DOHH2 (cell line): ENCODE data around the gene OAT.

ENCODE experiments used
- H3F3A ChIP-seq: fragments of 200-600 bp; sonication (generic), shearing (Covaris generic); 2 replicates; pipeline ENCODE4 v1.6.0; 2016; ENCODE audit warnings: antibody characterized with exemption, mild to moderate bottlenecking; ENCODE audit not compliant: control insufficient read depth, insufficient read depth
- H3K27ac ChIP-seq: fragments of 200-600 bp; sonication (generic); 2 replicates; pipeline ENCODE4 v1.5.1; 2014; ENCODE audit warnings: low read depth, mild to moderate bottlenecking, low read length, moderate library complexity
- H3K27me3 ChIP-seq: fragments of 200-600 bp; sonication (generic); 2 replicates; pipeline ENCODE4 v1.6.1; 2014; ENCODE audit warnings: mild to moderate bottlenecking, low read length, mixed read lengths; ENCODE audit not compliant: control insufficient read depth
- H3K36me3 ChIP-seq: fragments of 200-600 bp; sonication (generic); 2 replicates; pipeline ENCODE4 v1.6.1; 2014; ENCODE audit warnings: mild to moderate bottlenecking, low read length, moderate library complexity, mixed read lengths; ENCODE audit not compliant: control insufficient read depth
- H3K4me1 ChIP-seq: fragments of 200-600 bp; sonication (generic); 2 replicates; pipeline ENCODE4 v1.6.1; 2014; ENCODE audit warnings: mild to moderate bottlenecking, low read length, mixed read lengths; ENCODE audit not compliant: control insufficient read depth
- H3K4me2 ChIP-seq: fragments of 200-600 bp; sonication (generic); 2 replicates; pipeline ENCODE4 v1.6.0; 2014; ENCODE audit warnings: mild to moderate bottlenecking, low read length, moderate library complexity
- H3K4me3 ChIP-seq: fragments of 200-600 bp; sonication (generic); 2 replicates; pipeline ENCODE4 v1.5.1; 2014; ENCODE audit warnings: mild to moderate bottlenecking, low read length, mixed read lengths
- H3K79me2 ChIP-seq: fragments of 200-600 bp; sonication (generic); 2 replicates; pipeline ENCODE4 v1.6.1; 2014; ENCODE audit warnings: mild to moderate bottlenecking, low read length, mixed read lengths; ENCODE audit not compliant: control insufficient read depth
- H3K9me2 ChIP-seq: fragments of 200-600 bp; sonication (generic); replicated peaks from 2 replicates; pipeline ENCODE4 v1.6.1; 2014; ENCODE audit warnings: mild to moderate bottlenecking, low read length, mixed read lengths; ENCODE audit not compliant: control insufficient read depth
- H3K9me3 ChIP-seq: fragments of 200-600 bp; sonication (generic); 2 replicates; pipeline ENCODE4 v1.6.1; 2014; ENCODE audit warnings: antibody characterized with exemption, low read length, mixed read lengths; ENCODE audit not compliant: control insufficient read depth, insufficient read depth
- H4K20me1 ChIP-seq: fragments of 200-600 bp; sonication (generic); 2 replicates; pipeline ENCODE4 v1.6.0; 2014; ENCODE audit warnings: low read depth, mild to moderate bottlenecking, antibody characterized with exemption, low read length, moderate library complexity; ENCODE audit not compliant: control insufficient read depth, insufficient read depth
- EZH2phosphoT487 ChIP-seq: fragments of 200-600 bp; sonication (generic); IDR thresholded peaks from 2 replicates; pipeline ENCODE4 v1.6.1; 2017; ENCODE audit warnings: borderline replicate concordance, mild to moderate bottlenecking, antibody characterized with exemption, low read length, moderate library complexity, mixed read lengths
- TF ChIP-seq, protein P1 (sequence below): fragments of 200-600 bp; sonication (generic); IDR thresholded peaks from one replicate; pipeline ENCODE4 v1.5.1; 2014; ENCODE audit warnings: antibody characterized with exemption, mild to moderate bottlenecking, low read depth, low read length; ENCODE audit not compliant: poor library complexity, severe bottlenecking

OAT gene

DNA sequence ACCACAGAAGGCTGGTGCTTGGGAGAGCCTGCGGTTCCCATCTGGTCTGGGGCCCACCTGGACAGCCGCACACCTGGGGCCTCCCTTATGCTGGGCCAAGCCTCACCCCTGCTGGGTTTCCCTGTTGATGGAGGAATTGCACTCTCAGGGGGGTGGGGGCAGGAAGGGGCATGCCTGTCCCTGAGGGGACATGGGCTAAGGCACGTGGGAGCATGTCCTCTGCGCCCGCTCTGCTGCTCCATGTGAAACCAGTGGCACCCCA lies 43.4 kb downstream of the OAT start:
- Histone ChIP-seq H3K9me2 (no peaks in the 10 kb centered on the region), H3F3A (no peaks in the 10 kb centered on the region), H3K4me2 (no peak overlapping the region)

DNA sequence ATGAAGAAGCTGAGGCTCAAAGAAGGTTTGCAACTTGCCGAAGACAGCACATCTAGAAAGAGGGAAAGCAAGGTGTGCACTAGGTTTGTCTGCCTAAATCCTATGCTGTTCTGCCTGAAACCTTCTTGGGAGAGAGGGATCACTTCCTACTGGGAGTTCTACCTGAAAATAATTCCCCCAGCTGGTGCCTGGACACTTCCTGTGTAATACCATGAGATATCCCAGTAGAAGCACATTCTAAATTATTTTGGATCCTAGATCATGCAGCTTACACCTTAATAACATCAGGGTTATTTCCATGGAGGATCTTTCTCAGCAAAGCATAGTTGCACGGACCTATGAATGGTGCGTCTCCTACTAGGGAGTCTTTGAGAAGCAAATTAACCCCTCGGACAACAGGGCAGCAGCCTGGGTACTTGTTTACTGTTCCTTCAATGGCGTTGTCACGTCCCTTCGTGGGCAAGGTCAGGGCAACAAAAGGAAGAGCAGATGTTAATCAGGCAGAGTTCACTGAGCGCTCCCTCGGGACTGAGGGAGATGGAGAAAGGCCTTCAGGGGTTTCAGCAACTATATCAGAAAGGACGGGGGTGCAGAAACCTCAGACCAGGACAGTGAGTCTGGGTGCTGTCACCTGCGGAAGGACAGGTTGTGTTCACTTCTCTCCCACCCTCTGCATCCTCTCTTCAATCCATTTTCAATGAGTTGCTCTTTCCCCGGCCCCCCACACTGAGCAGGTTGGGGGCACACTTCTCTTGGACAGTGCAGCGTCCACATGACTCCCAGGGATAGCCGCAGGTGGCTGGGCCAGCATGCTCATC lies 44.0 kb downstream of the OAT start:
- Histone ChIP-seq H3K36me3 (no peaks in the 10 kb centered on the region), H3K9me2 (no peaks in the 10 kb centered on the region), H3F3A (no peaks in the 10 kb centered on the region), H3K27me3 (peaks cover 37% of the 10 kb centered on the region), H3K27ac (no peak overlapping the region), H3K4me2 (no peak overlapping the region), H3K9me3 (no peaks in the 10 kb centered on the region), H3K79me2 (no peaks in the 10 kb centered on the region), H3K4me1 (no peaks in the 10 kb centered on the region), H4K20me1 (no peaks in the 10 kb centered on the region), H3K4me3 (no peak overlapping the region)
- TF ChIP-seq EZH2phosphoT487: no peak
- TF ChIP-seq, protein P1, sequence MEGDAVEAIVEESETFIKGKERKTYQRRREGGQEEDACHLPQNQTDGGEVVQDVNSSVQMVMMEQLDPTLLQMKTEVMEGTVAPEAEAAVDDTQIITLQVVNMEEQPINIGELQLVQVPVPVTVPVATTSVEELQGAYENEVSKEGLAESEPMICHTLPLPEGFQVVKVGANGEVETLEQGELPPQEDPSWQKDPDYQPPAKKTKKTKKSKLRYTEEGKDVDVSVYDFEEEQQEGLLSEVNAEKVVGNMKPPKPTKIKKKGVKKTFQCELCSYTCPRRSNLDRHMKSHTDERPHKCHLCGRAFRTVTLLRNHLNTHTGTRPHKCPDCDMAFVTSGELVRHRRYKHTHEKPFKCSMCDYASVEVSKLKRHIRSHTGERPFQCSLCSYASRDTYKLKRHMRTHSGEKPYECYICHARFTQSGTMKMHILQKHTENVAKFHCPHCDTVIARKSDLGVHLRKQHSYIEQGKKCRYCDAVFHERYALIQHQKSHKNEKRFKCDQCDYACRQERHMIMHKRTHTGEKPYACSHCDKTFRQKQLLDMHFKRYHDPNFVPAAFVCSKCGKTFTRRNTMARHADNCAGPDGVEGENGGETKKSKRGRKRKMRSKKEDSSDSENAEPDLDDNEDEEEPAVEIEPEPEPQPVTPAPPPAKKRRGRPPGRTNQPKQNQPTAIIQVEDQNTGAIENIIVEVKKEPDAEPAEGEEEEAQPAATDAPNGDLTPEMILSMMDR: no peak

More for the DNA sequence above, 43.4 kb downstream of the OAT start:
- no peaks in the 10 kb centered on the region for H3K79me2 ChIP-seq
- no peaks in the 10 kb centered on the region for H4K20me1 ChIP-seq
- H3K4me3 ChIP-seq: no peak overlapping the region
- H3K27me3 ChIP-seq: peaks cover 42% of the 10 kb centered on the region
- no peak overlapping the region for H3K27ac ChIP-seq
- H3K36me3 ChIP-seq: no peaks in the 10 kb centered on the region
- H3K9me3 ChIP-seq: no peaks in the 10 kb centered on the region
- no peaks in the 10 kb centered on the region for H3K4me1 ChIP-seq
- TF ChIP-seq, protein P1: no peak
- TF ChIP-seq EZH2phosphoT487: no peak

DNA sequence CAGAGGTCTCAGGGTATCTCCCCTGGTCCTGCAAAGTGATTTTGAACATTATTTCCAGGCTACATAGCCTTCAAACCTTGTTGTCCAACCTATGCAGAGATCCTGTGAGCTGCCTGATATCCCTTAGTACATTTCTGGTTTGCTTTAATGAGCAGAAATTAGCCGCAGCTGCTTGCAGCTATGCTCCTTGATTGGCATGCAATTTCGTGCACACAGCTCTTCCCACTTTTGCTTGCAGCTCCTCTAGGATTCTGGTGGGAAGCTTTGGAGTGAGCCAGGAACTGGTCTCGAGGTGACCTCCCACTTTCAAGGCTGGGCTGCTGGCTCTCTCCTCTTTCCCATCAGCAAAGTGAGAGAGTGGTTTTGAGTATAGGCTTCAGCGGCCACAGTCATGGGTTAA lies 45.8 kb downstream of the OAT start:
- Histone ChIP-seq H3F3A (no peaks in the 10 kb centered on the region), H3K9me3 (no peaks in the 10 kb centered on the region), H4K20me1 (no peaks in the 10 kb centered on the region), H3K79me2 (no peaks in the 10 kb centered on the region), H3K4me1 (no peaks in the 10 kb centered on the region), H3K9me2 (no peaks in the 10 kb centered on the region), H3K36me3 (no peaks in the 10 kb centered on the region), H3K4me2 (no peak overlapping the region), H3K27me3 (peaks cover 30% of the 10 kb centered on the region), H3K4me3 (no peak overlapping the region), H3K27ac (no peak overlapping the region)
- TF ChIP-seq EZH2phosphoT487: no peak
- TF ChIP-seq, protein P1: no peak
